ENCODE data around the gene AGBL1. TPM values are rescaled to one million over a fixed set of nuclear protein-coding genes. Genes with fewer than 3 reads are reported as not detected.

AGBL1 gene
- total RNA-seq, 1 donor from 2014 or later, result not detected

DNA sequence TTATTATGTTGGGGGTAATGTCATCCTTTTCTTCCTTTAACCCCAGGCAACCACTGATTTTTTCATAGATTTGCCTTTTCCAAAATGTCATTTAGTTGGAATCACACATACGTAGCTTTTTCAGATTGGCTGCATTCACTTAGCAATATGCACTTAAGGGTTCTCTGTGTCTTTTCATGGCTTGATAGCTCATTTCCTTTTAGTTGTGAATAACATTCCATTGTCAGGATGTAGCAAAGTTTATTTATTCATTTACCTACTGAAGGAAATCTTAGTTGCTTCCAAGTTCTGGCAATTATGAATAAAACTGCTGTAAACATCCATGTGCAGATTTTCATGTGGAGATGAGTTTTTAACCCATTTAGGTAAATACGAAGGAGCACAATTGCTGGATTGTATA lies 125.4 kb downstream of the AGBL1 start:
- TF ChIP-seq, protein P1, sequence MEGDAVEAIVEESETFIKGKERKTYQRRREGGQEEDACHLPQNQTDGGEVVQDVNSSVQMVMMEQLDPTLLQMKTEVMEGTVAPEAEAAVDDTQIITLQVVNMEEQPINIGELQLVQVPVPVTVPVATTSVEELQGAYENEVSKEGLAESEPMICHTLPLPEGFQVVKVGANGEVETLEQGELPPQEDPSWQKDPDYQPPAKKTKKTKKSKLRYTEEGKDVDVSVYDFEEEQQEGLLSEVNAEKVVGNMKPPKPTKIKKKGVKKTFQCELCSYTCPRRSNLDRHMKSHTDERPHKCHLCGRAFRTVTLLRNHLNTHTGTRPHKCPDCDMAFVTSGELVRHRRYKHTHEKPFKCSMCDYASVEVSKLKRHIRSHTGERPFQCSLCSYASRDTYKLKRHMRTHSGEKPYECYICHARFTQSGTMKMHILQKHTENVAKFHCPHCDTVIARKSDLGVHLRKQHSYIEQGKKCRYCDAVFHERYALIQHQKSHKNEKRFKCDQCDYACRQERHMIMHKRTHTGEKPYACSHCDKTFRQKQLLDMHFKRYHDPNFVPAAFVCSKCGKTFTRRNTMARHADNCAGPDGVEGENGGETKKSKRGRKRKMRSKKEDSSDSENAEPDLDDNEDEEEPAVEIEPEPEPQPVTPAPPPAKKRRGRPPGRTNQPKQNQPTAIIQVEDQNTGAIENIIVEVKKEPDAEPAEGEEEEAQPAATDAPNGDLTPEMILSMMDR (IDR thresholded peaks at IDR 0.05), result no peak
- Mint-ChIP-seq H3K9me3 (ENCODE audit: unreplicated experiment) (peaks cover 15% of the 10 kb centered on the region), H3K4me3 (ENCODE audit: unreplicated experiment) (no peak overlapping the region), H3K4me1 (ENCODE audit: unreplicated experiment) (no peaks in the 10 kb centered on the region), H3K36me3 (ENCODE audit: unreplicated experiment) (no peaks in the 10 kb centered on the region), H3K27me3 (ENCODE audit: unreplicated experiment) (no peaks in the 10 kb centered on the region), H3K27ac (ENCODE audit: unreplicated experiment) (no peak overlapping the region)
- no peak for DNase-seq (ENCODE audit: extremely low spot score, unreplicated experiment)

DNA sequence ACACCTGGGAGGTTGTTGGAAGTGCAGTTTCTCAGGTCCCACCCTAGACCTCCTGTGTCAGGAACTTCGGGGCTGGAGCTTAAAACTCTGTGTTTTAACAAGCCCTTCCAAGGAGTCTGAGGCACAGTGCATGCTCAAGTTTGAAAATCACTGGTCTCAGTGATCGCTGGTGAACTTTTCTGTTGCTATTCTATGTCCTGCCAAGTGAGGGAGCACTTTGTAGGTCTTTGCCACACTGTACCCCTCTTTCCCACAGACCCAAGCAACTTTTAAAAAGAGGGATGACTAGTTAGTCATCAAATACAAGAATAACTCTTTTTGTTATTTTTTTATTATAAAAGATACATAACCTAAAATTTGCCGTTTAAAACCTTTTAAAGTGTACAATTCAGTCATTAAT lies 133.7 kb downstream of the AGBL1 start:
- H3K27me3 Mint-ChIP-seq (ENCODE audit: unreplicated experiment), result no peaks in the 10 kb centered on the region
- H3K4me3 Mint-ChIP-seq (ENCODE audit: unreplicated experiment), result no peak overlapping the region
- TF ChIP-seq, protein P1 (IDR thresholded peaks at IDR 0.05), result no peak
- no peak overlapping the region for H3K27ac Mint-ChIP-seq (ENCODE audit: unreplicated experiment)
- no peak for DNase-seq (ENCODE audit: extremely low spot score, unreplicated experiment)
- no peaks in the 10 kb centered on the region for H3K36me3 Mint-ChIP-seq (ENCODE audit: unreplicated experiment)
- H3K9me3 Mint-ChIP-seq (ENCODE audit: unreplicated experiment), result peaks cover 49% of the 10 kb centered on the region
- no peaks in the 10 kb centered on the region for H3K4me1 Mint-ChIP-seq (ENCODE audit: unreplicated experiment)

DNA sequence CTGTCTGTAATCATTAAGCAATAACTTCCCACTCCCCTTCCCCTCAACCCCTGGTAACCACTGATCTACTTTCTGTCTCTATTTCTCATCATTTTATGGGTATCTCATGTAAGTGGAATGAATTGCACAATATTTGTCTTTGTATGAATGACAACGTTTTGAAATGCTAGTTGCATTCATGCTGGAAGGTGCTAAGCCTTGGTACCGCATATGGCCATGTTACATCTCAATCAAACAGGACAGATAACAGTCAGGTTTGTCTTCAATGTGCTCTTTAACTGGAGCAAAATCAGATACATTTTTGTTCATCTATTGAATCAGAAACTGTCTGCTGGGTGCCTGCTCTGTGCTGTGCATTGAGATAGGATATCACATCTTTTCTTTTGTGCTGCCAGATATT lies 134.2 kb downstream of the AGBL1 start:
- H3K4me3 Mint-ChIP-seq (ENCODE audit: unreplicated experiment), result no peak overlapping the region

DNA sequence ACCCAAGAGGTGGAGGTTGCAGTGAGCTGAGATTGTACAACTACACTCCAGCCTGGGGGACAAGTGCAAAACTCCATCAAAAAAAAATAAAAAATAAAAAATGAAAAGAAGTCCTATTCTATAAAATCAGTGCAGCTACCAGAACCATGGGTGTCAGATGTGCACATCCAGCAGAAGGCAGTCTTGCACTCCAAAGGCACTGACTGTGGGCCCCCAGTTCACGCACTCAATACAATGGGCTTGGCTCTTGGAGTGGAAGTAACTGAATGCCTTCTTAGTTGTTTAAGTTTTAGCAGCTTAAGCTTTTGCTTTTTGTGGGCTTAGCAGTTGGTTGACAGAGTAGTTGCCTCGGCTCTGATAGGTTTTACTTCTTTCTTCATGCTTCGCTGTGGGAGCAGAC lies 141.4 kb downstream of the AGBL1 start:
- H3K4me1 Mint-ChIP-seq (ENCODE audit: unreplicated experiment), result no peaks in the 10 kb centered on the region
- DNase-seq (ENCODE audit: extremely low spot score, unreplicated experiment), result no peak
- no peaks in the 10 kb centered on the region for H3K36me3 Mint-ChIP-seq (ENCODE audit: unreplicated experiment)
- H3K4me3 Mint-ChIP-seq (ENCODE audit: unreplicated experiment), result no peak overlapping the region
- TF ChIP-seq, protein P1 (IDR thresholded peaks at IDR 0.05), result no peak
- no peak overlapping the region for H3K27ac Mint-ChIP-seq (ENCODE audit: unreplicated experiment)
- peaks cover 24% of the 10 kb centered on the region for H3K9me3 Mint-ChIP-seq (ENCODE audit: unreplicated experiment)
- H3K27me3 Mint-ChIP-seq (ENCODE audit: unreplicated experiment), result no peaks in the 10 kb centered on the region

More for the DNA sequence above, 134.2 kb downstream of the AGBL1 start:
- Mint-ChIP-seq H3K27me3 (ENCODE audit: unreplicated experiment) (no peaks in the 10 kb centered on the region), H3K4me1 (ENCODE audit: unreplicated experiment) (no peaks in the 10 kb centered on the region), H3K27ac (ENCODE audit: unreplicated experiment) (no peak overlapping the region), H3K9me3 (ENCODE audit: unreplicated experiment) (peaks cover 45% of the 10 kb centered on the region), H3K36me3 (ENCODE audit: unreplicated experiment) (no peaks in the 10 kb centered on the region)
- DNase-seq (ENCODE audit: extremely low spot score, unreplicated experiment), result no peak
- TF ChIP-seq, protein P1 (IDR thresholded peaks at IDR 0.05), result no peak

DNA sequence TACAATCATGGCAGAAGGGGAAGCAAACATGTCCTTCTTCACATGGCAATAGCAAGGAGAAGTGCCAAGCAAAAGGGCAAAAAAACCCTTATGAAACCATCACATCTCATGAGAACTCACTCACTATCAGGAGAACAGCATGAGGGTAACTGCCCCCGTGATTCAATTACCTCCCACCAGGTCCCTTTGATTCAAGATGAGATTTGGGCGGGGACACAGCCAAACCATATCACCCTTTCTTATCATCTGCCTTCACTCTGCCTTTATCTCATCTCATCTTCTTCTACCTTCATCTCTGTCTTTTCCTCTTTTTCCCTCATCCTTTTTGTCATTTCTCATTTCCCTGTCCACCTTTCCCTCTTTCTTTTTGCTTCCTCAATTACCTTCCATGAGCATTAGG lies 149.6 kb downstream of the AGBL1 start:
- Mint-ChIP-seq H3K27ac (ENCODE audit: unreplicated experiment) (no peak overlapping the region), H3K9me3 (ENCODE audit: unreplicated experiment) (no peaks in the 10 kb centered on the region), H3K36me3 (ENCODE audit: unreplicated experiment) (no peaks in the 10 kb centered on the region), H3K4me1 (ENCODE audit: unreplicated experiment) (no peaks in the 10 kb centered on the region), H3K27me3 (ENCODE audit: unreplicated experiment) (no peaks in the 10 kb centered on the region), H3K4me3 (ENCODE audit: unreplicated experiment) (no peak overlapping the region)
- TF ChIP-seq, protein P1 (IDR thresholded peaks at IDR 0.05), result no peak
- DNase-seq (ENCODE audit: extremely low spot score, unreplicated experiment), result no peak

Measured in osteocyte (in vitro differentiated cells).